ENCODE data around the gene PSMC3IP.

The PSMC3IP gene

GRCh38 chr17:42585353-42585752, 7.8 kb upstream of the PSMC3IP start:
- no peak for DNase-seq (ENCODE audit: low read depth)

GRCh38 chr17:42584880-42585279, 7.4 kb upstream of the PSMC3IP start:
- DNase-seq (ENCODE audit: low read depth), result no peak

- no peak for DNase-seq (ENCODE audit: low read depth)
These were observed 4.3 kb upstream of the PSMC3IP start for GRCh38 chr17:42581744-42582270.

GRCh38 chr17:42579794-42580551, 2.4 kb upstream of the PSMC3IP start:
- no peak for DNase-seq (ENCODE audit: low read depth)

- peak; percentile 57 for DNase-seq (ENCODE audit: low read depth)
These were observed 847 bp upstream of the PSMC3IP start for GRCh38 chr17:42578282-42578869.

GRCh38 chr17:42577140-42577531, 393 bp downstream of the PSMC3IP start:
- no peak for DNase-seq (ENCODE audit: low read depth)

GRCh38 chr17:42574463-42574862, 3.1 kb downstream of the PSMC3IP start:
- no peak for DNase-seq (ENCODE audit: low read depth)

- DNase-seq (ENCODE audit: low read depth), result no peak
These were observed 4.4 kb downstream of the PSMC3IP start for GRCh38 chr17:42573095-42573494.

- no peak for DNase-seq (ENCODE audit: low read depth)
These were observed 5.9 kb downstream of the PSMC3IP start for GRCh38 chr17:42571435-42572225.

- DNase-seq (ENCODE audit: low read depth), result no peak
These were observed 9.0 kb downstream of the PSMC3IP start for GRCh38 chr17:42568341-42569111.

GRCh38 chr17:42566883-42567573, 10.5 kb downstream of the PSMC3IP start, which contains the start of gene MLX:
Gene MLX (plus strand): TSS chr17:42567100. CDS start chr17:42567125, 25 bp downstream.
- peak; percentile 84 for DNase-seq (ENCODE audit: low read depth)

- DNase-seq (ENCODE audit: low read depth), result no peak
These were observed 11.2 kb downstream of the PSMC3IP start for GRCh38 chr17:42566215-42566882.

- no peak for DNase-seq (ENCODE audit: low read depth)
These were observed 11.9 kb downstream of the PSMC3IP start for GRCh38 chr17:42565523-42566214.

- DNase-seq (ENCODE audit: low read depth), result no peak
These were observed 12.6 kb downstream of the PSMC3IP start for GRCh38 chr17:42564815-42565522.

- DNase-seq (ENCODE audit: low read depth), result no peak
These were observed 13.6 kb downstream of the PSMC3IP start for GRCh38 chr17:42563950-42564349.

GRCh38 chr17:42563543-42563942, 14.0 kb downstream of the PSMC3IP start:
- no peak for DNase-seq (ENCODE audit: low read depth)

- DNase-seq (ENCODE audit: low read depth), result no peak
These were observed 14.4 kb downstream of the PSMC3IP start for GRCh38 chr17:42563143-42563509.

GRCh38 chr17:42562388-42563142, 15.0 kb downstream of the PSMC3IP start:
- DNase-seq (ENCODE audit: low read depth), result no peak

All from stimulated activated CD4-positive, alpha-beta T cell treated with anti-CD3 and anti-CD28 coated beads, Interleukin-2, amount 100 ng/mL, for 4 hours (primary cell).